ENCODE data around the gene CFAP221.

- TF ChIP-seq CTCF (IDR thresholded peaks at IDR 0.05): no peak
- no peak for TF ChIP-seq MAZ (IDR thresholded peaks at IDR 0.05; ENCODE audit: borderline replicate concordance, low read depth, low read length)
- no peak for TF ChIP-seq POLR2A (IDR thresholded peaks at IDR 0.05; ENCODE audit: low read length)
- no peak for TF ChIP-seq MAX (IDR thresholded peaks at IDR 0.05)
- TF ChIP-seq MYC (IDR thresholded peaks at IDR 0.05; ENCODE audit: borderline replicate concordance, low read length): no peak
- TF ChIP-seq CEBPB (IDR thresholded peaks at IDR 0.05): no peak
- TF ChIP-seq KDM1A (IDR thresholded peaks at IDR 0.05; ENCODE audit: low read depth): no peak
- TF ChIP-seq POLR2AphosphoS2 (conservative IDR thresholded peaks at IDR 0.05; ENCODE audit: low read length): no peak
- TF ChIP-seq CHD2 (IDR thresholded peaks at IDR 0.05; ENCODE audit: low read length, partially characterized antibody): no peak
- TF ChIP-seq RCOR1 (IDR thresholded peaks at IDR 0.05; ENCODE audit: low read depth, low read length): no peak
- TF ChIP-seq REST (IDR thresholded peaks at IDR 0.05): no peak
- no peak for TF ChIP-seq CBX2 (IDR thresholded peaks at IDR 0.05; ENCODE audit: borderline replicate concordance, low read depth)
Observed at GRCh38 chr2:119660343-119660658, 116.1 kb downstream of the CFAP221 start.

Data from A549 (cell line).